ENCODE results near the gene SLC43A3. TPM values are rescaled to one million over a fixed set of nuclear protein-coding genes. Genes with fewer than 3 reads are reported as not detected.

Gene SLC43A3
- total and polyA plus RNA-seq, 2 donors (not counting 3 experiments of a cell fraction or from before 2014, with no cell fraction given): 68.9 to 104 TPM

DNA sequence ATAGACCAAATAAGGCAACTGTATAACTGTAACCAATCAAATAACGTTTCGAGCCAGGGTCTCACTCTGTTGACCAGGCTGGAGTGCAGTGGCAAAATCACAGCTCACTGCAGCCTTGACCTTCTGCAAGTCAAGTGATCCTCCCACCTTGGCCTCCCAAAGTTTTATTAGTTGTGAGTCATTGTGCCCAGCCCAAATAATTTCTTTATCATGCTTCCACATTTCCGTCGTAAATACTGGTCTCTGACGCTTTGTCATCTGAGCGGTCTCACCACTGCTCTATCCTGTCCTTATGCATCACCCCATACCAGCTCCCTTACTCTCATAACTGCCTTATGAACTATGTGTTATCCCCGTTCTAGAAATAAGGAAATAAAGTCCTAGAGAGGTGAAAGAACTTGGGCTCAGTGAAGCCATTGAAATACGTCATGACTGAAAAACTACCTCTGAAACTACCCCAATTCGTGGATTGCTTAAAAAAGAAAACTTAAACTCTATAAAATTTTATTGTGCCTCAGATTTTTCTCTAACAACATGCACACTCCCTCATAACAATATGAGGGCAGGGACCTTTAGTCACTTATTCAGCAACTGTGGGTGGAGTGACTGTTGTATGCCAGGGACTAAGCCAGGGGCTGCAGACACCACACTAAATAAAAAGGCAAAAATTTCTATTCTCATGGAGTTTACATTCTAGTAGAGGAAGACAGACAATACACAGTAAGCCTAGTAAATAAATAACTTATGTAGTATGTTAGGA lies 17.6 kb upstream of the SLC43A3 start:
- H3K27me3 ChIP-seq (ENCODE audit: control insufficient read depth in 2 of 2, insufficient read depth in 2 of 2, low read length in 2 of 2): peaks cover 0 to 2% of the 10 kb centered on the region in 2 experiments
- no peaks in the 10 kb centered on the region for H3K79me2 ChIP-seq (ENCODE audit: control insufficient read depth, insufficient read depth, low read length)
- H3K9ac ChIP-seq (replicated peaks; ENCODE audit: extremely low read depth, insufficient read depth, low read length): no peak overlapping the region
- BruUV-seq (replicated peaks): no TSS peak
- H3K36me3 ChIP-seq (ENCODE audit: control insufficient read depth in 2 of 2, extremely low read depth in 1 of 2, insufficient read depth in 2 of 2, low read length in 2 of 2): no peaks in the 10 kb centered on the region
- ChIA-PET POLR2A (no interaction called here), CTCF (interaction anchor here (2.0 to 2.4 kb wide), 2 partner anchors 13 kb away, joined by 9 to 13 read pairs; no protein-coding TSS in a partner anchor)
- H2AFZ ChIP-seq (ENCODE audit: low read depth, low read length): no peak overlapping the region
- TF ChIP-seq GATA2 (IDR thresholded peaks at IDR 0.05; ENCODE audit: insufficient read depth, insufficient read length, low read depth, low read length) (no peak), JUN (IDR thresholded peaks at IDR 0.05; ENCODE audit: borderline replicate concordance, insufficient read depth, insufficient read length, low read depth) (no peak), EZH2 (IDR thresholded peaks at IDR 0.05; ENCODE audit: borderline replicate concordance, low read depth, low read length, severe bottlenecking) (no peak), POLR2AphosphoS5 (IDR thresholded peaks at IDR 0.05; ENCODE audit: insufficient read depth, low read depth, low read length) (no peak), FOS (IDR thresholded peaks at IDR 0.05; ENCODE audit: borderline replicate concordance, insufficient read depth, low read length) (no peak), MYC (IDR thresholded peaks at IDR 0.05; ENCODE audit: low read depth, low read length) (no peak), POLR2A (IDR thresholded peaks at IDR 0.05; ENCODE audit: low read depth, low read length) (no peak)
- TF ChIP-seq, protein P1, sequence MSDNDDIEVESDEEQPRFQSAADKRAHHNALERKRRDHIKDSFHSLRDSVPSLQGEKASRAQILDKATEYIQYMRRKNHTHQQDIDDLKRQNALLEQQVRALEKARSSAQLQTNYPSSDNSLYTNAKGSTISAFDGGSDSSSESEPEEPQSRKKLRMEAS (IDR thresholded peaks at IDR 0.05; ENCODE audit: insufficient read depth, insufficient read length): no peak
- TF ChIP-seq, protein P2, sequence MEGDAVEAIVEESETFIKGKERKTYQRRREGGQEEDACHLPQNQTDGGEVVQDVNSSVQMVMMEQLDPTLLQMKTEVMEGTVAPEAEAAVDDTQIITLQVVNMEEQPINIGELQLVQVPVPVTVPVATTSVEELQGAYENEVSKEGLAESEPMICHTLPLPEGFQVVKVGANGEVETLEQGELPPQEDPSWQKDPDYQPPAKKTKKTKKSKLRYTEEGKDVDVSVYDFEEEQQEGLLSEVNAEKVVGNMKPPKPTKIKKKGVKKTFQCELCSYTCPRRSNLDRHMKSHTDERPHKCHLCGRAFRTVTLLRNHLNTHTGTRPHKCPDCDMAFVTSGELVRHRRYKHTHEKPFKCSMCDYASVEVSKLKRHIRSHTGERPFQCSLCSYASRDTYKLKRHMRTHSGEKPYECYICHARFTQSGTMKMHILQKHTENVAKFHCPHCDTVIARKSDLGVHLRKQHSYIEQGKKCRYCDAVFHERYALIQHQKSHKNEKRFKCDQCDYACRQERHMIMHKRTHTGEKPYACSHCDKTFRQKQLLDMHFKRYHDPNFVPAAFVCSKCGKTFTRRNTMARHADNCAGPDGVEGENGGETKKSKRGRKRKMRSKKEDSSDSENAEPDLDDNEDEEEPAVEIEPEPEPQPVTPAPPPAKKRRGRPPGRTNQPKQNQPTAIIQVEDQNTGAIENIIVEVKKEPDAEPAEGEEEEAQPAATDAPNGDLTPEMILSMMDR (IDR thresholded peaks at IDR 0.05; ENCODE audit: extremely low read depth in 1 of 2, insufficient read depth in 1 of 2, low read depth in 1 of 2, low read length in 2 of 2): no peak
- no peak for DNase-seq (ENCODE audit: low read depth, low spot score)
- H4K20me1 ChIP-seq (replicated peaks; ENCODE audit: control insufficient read depth, extremely low read depth, insufficient read depth, low read length): no peaks in the 10 kb centered on the region
- no peak overlapping the region for H3K4me2 ChIP-seq (ENCODE audit: insufficient read depth, low read length)
- FAIRE-seq: no peak
- intact Hi-C loops (cut with micrococcal nuclease): no loop called here
- no peak overlapping the region for H3K4me3 ChIP-seq (replicated peaks in 1 of 3; ENCODE audit: insufficient read depth in 1 of 3, low read depth in 1 of 3, low read length in 3 of 3)
- H3K9me1 ChIP-seq (replicated peaks; ENCODE audit: control insufficient read depth, extremely low read depth, insufficient read depth, low read length): no peaks in the 10 kb centered on the region
- dilution Hi-C loops (cut with MboI; ENCODE audit: extremely low pct_ligation_motif_present, low sequenced_read_pairs): no loop called here
- H3K4me1 ChIP-seq (ENCODE audit: control insufficient read depth, extremely low read depth, insufficient read depth, low read length): no peaks in the 10 kb centered on the region
- no peak overlapping the region for H3K27ac ChIP-seq (ENCODE audit: insufficient read depth, low read depth, low read length)
- H3K9me3 ChIP-seq (replicated peaks; ENCODE audit: control insufficient read depth, insufficient read depth, low read length): no peaks in the 10 kb centered on the region
